SH-SY5Y (cell line): ENCODE measurements around the gene EYA2.

Source experiments
- GATA2 ChIP-seq: IDR thresholded peaks from 2 replicates; pipeline ENCODE4 v1.6.1; 2011; ENCODE audit warnings: mild to moderate bottlenecking, low read depth, low read length
- GATA3 ChIP-seq: IDR thresholded peaks from 2 replicates; pipeline ENCODE4 v1.6.1; 2011; ENCODE audit warnings: low read depth, mild to moderate bottlenecking, low read length, moderate library complexity

The EYA2 gene

GRCh38 chr20:47125508-47125757 lies 230.8 kb downstream of the EYA2 start:
- TF ChIP-seq GATA2, result no peak
- no peak for TF ChIP-seq GATA3

- TF ChIP-seq GATA3 (no peak), GATA2 (no peak)
Observed at GRCh38 chr20:47125758-47126591, 231.3 kb downstream of the EYA2 start.

- TF ChIP-seq GATA2, result no peak
- no peak for TF ChIP-seq GATA3
Observed at GRCh38 chr20:47126709-47127108, 232.1 kb downstream of the EYA2 start.

- no peak for TF ChIP-seq GATA3
- no peak for TF ChIP-seq GATA2
Observed at GRCh38 chr20:47127546-47127945, 232.9 kb downstream of the EYA2 start.

GRCh38 chr20:47127999-47128398 lies 233.4 kb downstream of the EYA2 start:
- TF ChIP-seq GATA3 (no peak), GATA2 (no peak)

- TF ChIP-seq GATA2, result no peak
- no peak for TF ChIP-seq GATA3
Observed at GRCh38 chr20:47129306-47129705, 234.7 kb downstream of the EYA2 start.

GRCh38 chr20:47133809-47134456 lies 239.3 kb downstream of the EYA2 start:
- TF ChIP-seq GATA2, result no peak
- TF ChIP-seq GATA3, result no peak

GRCh38 chr20:47136782-47137181 lies 242.1 kb downstream of the EYA2 start:
- TF ChIP-seq GATA3, result no peak

GRCh38 chr20:47137231-47137870 lies 242.7 kb downstream of the EYA2 start:
- no peak for TF ChIP-seq GATA2
- no peak for TF ChIP-seq GATA3

GRCh38 chr20:47139934-47140535 lies 245.4 kb downstream of the EYA2 start:
- TF ChIP-seq GATA3 (no peak), GATA2 (no peak)

- TF ChIP-seq GATA2 (no peak), GATA3 (no peak)
Observed at GRCh38 chr20:47141350-47141921, 246.8 kb downstream of the EYA2 start.

GRCh38 chr20:47141941-47142773 lies 247.5 kb downstream of the EYA2 start:
- TF ChIP-seq GATA2 (no peak), GATA3 (no peak)

- TF ChIP-seq GATA3 (no peak), GATA2 (no peak)
Observed at GRCh38 chr20:47142774-47143170, 248.1 kb downstream of the EYA2 start.
